ENCODE data around the gene TCOF1.

Gene TCOF1

DNA sequence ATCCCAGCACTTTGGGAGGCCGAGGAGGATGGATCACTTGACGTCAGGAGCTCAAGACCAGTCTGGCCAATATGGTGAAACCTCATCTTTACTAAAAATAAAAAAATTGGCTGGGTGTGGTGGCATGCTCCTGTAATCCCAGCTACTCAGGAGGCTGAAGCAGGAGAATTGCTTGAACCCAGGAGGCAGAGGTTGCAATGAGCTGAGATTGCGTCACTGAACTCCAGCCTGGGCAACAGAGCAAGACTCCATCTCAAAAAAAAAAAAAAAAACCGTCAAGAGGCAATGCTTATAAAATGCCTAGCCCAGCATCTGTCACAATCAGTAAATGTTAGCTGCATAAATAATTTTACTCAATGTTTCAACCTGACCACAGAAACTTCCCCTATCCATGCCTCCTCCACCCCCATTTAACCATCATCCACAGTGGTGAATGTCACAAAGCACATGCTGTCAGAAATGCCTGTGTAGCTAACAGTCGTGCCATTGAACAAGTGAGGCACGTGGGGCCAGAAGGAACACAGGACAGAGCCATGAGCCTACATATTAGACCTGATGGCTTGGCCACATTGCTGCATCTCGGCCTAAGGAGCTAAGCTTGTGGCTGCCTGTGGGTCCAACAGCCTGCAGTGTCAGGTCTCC lies 16.8 kb upstream of the TCOF1 start:
- no peak overlapping the region for H3K4me3 ChIP-seq (ENCODE audit: low read depth, low read length)
- TF ChIP-seq, protein P1, sequence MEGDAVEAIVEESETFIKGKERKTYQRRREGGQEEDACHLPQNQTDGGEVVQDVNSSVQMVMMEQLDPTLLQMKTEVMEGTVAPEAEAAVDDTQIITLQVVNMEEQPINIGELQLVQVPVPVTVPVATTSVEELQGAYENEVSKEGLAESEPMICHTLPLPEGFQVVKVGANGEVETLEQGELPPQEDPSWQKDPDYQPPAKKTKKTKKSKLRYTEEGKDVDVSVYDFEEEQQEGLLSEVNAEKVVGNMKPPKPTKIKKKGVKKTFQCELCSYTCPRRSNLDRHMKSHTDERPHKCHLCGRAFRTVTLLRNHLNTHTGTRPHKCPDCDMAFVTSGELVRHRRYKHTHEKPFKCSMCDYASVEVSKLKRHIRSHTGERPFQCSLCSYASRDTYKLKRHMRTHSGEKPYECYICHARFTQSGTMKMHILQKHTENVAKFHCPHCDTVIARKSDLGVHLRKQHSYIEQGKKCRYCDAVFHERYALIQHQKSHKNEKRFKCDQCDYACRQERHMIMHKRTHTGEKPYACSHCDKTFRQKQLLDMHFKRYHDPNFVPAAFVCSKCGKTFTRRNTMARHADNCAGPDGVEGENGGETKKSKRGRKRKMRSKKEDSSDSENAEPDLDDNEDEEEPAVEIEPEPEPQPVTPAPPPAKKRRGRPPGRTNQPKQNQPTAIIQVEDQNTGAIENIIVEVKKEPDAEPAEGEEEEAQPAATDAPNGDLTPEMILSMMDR (IDR thresholded peaks at IDR 0.05; ENCODE audit: low read depth, low read length, missing control alignments) = no peak
- DNase-seq (ENCODE audit: low read depth) = no peak

DNA sequence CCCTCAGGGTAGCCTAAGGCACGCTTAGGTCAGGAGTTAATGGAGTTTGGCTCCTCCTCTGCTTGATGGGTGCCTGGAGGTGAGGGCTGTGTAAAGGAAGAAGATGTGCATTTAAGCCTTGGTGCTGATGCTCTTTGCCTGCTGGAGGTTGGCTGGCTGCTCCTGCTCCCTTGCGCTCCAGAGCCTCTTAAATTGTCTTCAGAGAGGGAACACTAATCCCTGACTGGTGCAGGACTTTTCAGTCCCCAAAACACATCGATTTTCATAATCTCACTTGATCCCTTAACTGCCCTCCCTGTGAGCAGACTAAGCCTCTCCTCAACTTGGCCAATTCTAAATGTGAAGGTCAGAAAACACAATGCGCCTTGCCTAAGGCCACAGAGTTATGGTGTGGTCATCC lies 16.2 kb upstream of the TCOF1 start:
- TF ChIP-seq, protein P1 (IDR thresholded peaks at IDR 0.05; ENCODE audit: low read depth, low read length, missing control alignments) = no peak
- no peak overlapping the region for H3K4me3 ChIP-seq (ENCODE audit: low read depth, low read length)
- DNase-seq (ENCODE audit: low read depth) = no peak

DNA sequence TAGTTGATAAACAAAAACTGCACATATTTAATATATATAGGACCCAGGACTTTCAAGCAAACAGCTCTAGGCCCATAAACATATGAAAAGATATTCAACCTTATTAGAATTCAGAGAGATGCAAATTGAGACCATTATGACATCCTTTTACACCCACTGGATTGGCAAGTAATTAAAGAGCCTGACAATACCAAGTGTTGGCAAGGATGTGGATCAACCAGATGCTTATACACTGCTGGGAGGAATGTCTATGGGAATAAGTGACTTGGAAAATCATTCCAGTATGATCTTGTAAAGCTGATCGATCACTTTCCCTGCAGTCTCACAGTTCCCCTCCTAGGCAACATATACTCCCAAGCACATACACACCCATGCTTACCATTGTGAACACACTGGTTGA lies 15.5 kb upstream of the TCOF1 start:
- DNase-seq (ENCODE audit: low read depth) = no peak
- no peak overlapping the region for H3K4me3 ChIP-seq (ENCODE audit: low read depth, low read length)
- TF ChIP-seq, protein P1 (IDR thresholded peaks at IDR 0.05; ENCODE audit: low read depth, low read length, missing control alignments) = no peak

DNA sequence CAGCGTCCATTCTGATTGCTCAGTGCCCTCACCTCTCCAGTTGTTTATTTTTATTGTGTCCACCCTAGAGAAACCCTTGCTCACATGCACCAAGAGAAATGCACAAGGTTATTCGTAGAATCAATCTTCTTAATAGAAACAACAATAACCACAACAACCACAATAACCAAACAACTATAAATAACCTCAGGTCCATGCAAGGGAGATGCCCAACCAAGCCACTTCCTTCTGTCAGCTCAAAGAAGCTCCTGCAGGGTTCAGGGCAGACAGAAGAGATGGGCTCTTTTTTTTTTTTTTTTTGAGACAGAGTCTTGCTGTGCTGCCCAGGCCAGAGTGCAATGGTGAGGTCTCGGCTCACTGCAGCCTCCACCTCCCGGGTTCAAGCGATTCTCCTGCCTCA lies 14.9 kb upstream of the TCOF1 start:
- TF ChIP-seq, protein P1 (IDR thresholded peaks at IDR 0.05; ENCODE audit: low read depth, low read length, missing control alignments) = no peak

DNA sequence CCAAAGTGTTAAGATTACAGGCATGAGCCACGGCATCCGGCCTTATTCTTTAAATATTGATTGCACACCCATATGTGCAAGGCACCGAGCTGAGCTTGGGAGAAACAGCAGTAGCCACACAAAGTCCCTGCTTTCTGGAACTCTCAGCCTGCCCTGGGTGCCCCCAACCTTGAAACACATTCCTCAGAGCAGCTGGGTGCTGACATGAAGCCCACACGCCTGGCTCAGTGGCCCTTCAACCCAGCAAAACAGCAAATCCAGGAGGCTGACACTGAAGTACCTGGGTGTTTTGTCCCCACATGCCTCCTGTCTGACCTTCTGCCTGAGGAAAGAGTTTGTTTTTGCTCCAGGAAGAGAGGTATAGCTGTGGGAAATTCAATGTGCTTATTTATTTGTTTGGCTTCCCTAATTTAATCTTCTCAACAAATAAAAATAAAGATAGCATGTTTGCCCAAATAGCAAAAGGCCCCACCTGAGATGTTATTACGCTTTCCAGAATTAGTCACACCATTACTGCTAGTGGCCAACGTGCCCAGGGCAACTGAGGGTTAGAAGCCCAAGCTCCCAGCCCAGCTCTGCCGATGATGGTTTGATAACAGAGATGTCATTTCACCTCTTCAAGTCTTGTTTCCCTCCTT lies 13.4 kb upstream of the TCOF1 start:
- DNase-seq (ENCODE audit: low read depth) = no peak
- TF ChIP-seq, protein P1 (IDR thresholded peaks at IDR 0.05; ENCODE audit: low read depth, low read length, missing control alignments) = no peak
- no peak overlapping the region for H3K4me3 ChIP-seq (ENCODE audit: low read depth, low read length)

More for the DNA sequence above, 14.9 kb upstream of the TCOF1 start:
- H3K4me3 ChIP-seq (ENCODE audit: low read depth, low read length) = no peak overlapping the region
- DNase-seq (ENCODE audit: low read depth) = no peak

DNA sequence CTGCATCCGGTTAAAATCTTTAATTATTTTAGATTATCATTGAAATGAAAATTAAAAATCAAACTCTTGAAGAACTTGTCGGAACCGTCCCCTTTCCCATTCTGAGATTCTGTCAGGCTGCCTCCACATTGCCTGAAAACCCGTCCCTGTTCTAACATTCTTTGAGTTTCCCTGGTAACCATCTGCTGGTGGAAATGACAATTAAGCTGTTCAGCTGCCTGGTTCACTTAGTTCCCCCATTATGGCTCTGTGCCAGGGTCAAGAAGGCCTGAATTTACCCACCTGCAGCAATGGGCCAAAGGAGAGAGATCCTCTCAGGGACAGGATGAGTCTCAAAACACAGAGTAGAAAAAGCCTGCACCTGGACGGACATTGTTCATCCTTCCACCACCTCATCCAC lies 11.8 kb upstream of the TCOF1 start:
- TF ChIP-seq, protein P1 (IDR thresholded peaks at IDR 0.05; ENCODE audit: low read depth, low read length, missing control alignments) = no peak
- H3K4me3 ChIP-seq (ENCODE audit: low read depth, low read length) = no peak overlapping the region
- no peak for DNase-seq (ENCODE audit: low read depth)

DNA sequence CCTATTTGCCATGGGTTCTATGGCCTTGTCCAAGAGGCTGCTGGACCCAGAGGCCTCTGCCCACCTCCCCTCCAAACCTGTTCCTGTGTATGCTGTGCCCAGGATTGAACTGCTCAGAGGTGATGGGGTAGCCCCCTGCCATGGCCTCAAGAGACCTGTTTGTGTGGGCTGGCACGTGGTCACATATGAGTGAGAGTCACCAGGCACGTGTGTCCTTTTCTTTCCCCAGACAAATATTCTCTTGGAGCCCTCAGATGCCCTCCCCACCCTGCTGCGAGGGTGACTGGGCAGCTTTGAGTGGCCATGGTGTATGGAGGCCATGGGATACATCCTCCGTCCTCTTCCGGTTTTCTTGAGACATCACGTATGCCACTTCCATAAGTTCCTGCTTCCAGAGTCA lies 10.9 kb upstream of the TCOF1 start:
- TF ChIP-seq, protein P1 (IDR thresholded peaks at IDR 0.05; ENCODE audit: low read depth, low read length, missing control alignments) = no peak
- DNase-seq (ENCODE audit: low read depth) = no peak
- no peak overlapping the region for H3K4me3 ChIP-seq (ENCODE audit: low read depth, low read length)
